Measurements from ENCODE around the gene HBM.

DNA sequence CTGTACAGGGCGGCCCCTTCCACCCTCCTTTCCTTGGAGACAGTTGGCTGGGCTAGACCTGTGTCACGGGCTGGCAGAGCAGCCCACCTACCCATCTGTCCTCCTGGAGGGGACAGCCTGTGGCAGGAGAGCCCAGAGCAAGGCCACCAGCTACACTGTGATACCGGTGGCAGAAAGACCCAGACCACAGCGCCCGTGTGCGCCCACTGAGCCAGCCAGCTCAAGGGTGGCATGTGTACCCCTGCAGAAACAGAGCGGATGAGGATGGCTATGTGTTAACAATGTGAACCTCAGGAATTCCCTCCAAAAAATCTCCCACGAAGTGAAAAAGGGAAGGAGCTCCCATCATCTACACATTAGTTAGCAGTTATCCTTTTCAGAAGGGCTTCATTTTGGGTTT lies 21.6 kb downstream of the HBM start:
- TF ChIP-seq, protein P1, sequence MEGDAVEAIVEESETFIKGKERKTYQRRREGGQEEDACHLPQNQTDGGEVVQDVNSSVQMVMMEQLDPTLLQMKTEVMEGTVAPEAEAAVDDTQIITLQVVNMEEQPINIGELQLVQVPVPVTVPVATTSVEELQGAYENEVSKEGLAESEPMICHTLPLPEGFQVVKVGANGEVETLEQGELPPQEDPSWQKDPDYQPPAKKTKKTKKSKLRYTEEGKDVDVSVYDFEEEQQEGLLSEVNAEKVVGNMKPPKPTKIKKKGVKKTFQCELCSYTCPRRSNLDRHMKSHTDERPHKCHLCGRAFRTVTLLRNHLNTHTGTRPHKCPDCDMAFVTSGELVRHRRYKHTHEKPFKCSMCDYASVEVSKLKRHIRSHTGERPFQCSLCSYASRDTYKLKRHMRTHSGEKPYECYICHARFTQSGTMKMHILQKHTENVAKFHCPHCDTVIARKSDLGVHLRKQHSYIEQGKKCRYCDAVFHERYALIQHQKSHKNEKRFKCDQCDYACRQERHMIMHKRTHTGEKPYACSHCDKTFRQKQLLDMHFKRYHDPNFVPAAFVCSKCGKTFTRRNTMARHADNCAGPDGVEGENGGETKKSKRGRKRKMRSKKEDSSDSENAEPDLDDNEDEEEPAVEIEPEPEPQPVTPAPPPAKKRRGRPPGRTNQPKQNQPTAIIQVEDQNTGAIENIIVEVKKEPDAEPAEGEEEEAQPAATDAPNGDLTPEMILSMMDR (IDR thresholded peaks at IDR 0.05; ENCODE audit: insufficient read depth, low read length, poor library complexity, severe bottlenecking): no peak
- TF ChIP-seq EZH2phosphoT487 (conservative IDR thresholded peaks at IDR 0.05; ENCODE audit: low read length): no peak
